ENCODE data around the gene SLC35E1.

- TF ChIP-seq CTCF (optimal IDR thresholded peaks at IDR 0.05 in 1 of 3, IDR thresholded peaks at IDR 0.05 in 1 of 3, conservative IDR thresholded peaks at IDR 0.05 in 1 of 3; ENCODE audit: extremely low read depth in 1 of 3, insufficient read depth in 2 of 3, low read length in 3 of 3) = no peak
- no peak for TF ChIP-seq EZH2 (IDR thresholded peaks at IDR 0.05; ENCODE audit: low read length)
Observed at GRCh38 chr19:16609511-16610200, 37.4 kb upstream of the SLC35E1 start.

Data from keratinocyte (primary cell).